ENCODE results near the gene LRSAM1. TPM values are rescaled to one million over a fixed set of nuclear protein-coding genes. Genes with fewer than 3 reads are reported as not detected.
A peak's percentile ranks its signal among the peaks of the same experiment; 100 is the strongest.

The LRSAM1 gene
- total and polyA plus RNA-seq, 2 of the 8 experiments (the other 6 are each of a cell fraction or from before 2014, with no cell fraction given), result 9.7 to 18.3 TPM

GRCh38 chr9:127546125-127546832 is 95.0 kb downstream of the LRSAM1 start:
- Histone ChIP-seq H3K14ac (ENCODE audit: insufficient read length) (no peak overlapping the region), H3K56ac (replicated peaks; ENCODE audit: insufficient read length, low read depth, low read length) (no peak overlapping the region), H3K4me3 (ENCODE audit: extremely low read depth in 1 of 4, insufficient read depth in 2 of 4, low read depth in 3 of 4, low read length in 4 of 4) (no peak overlapping the region), H3K9me3 (ENCODE audit: insufficient read depth in 2 of 2, low read depth in 1 of 2, low read length in 1 of 2) (no peaks in the 10 kb centered on the region), H3K18ac (ENCODE audit: extremely low read depth, low read length) (no peak overlapping the region), H2AK5ac (ENCODE audit: low read depth, low read length) (no peak overlapping the region), H3K27me3 (replicated peaks in 1 of 4; ENCODE audit: control insufficient read depth in 3 of 4, extremely low read depth in 1 of 4, insufficient read depth in 3 of 4, low read length in 3 of 4) (no peaks in the 10 kb centered on the region), H2AFZ (ENCODE audit: low read length) (no peak overlapping the region), H2BK12ac (ENCODE audit: low read depth, low read length) (peak overlapping the region; percentile 27; the same call in 1 of the 2 replicates), H3K23me2 (ENCODE audit: low read depth, low read length) (peaks cover 2% of the 10 kb centered on the region; the same call in 1 of the 2 replicates), H2BK5ac (ENCODE audit: low read depth, low read length) (peak overlapping the region; percentile 56; the same call in 1 of the 2 replicates), H3K4me2 (ENCODE audit: insufficient read depth in 1 of 2, low read depth in 2 of 2, low read length in 2 of 2) (no peak overlapping the region), H4K8ac (ENCODE audit: extremely low read depth, insufficient read depth, low read length) (peak overlapping the region; percentile 31; the same call in 1 of the 2 replicates), H3K4ac (replicated peaks; ENCODE audit: insufficient read length, low read depth, low read length) (peak overlapping the region; percentile 83), H3K79me1 (ENCODE audit: low read depth, low read length) (peaks cover 27% of the 10 kb centered on the region), H3K36me3 (ENCODE audit: control insufficient read depth in 2 of 4, insufficient read depth in 4 of 4, low read length in 3 of 4) (no peaks in the 10 kb centered on the region), H2BK15ac (ENCODE audit: low read length) (no peak overlapping the region), H4K20me1 (replicated peaks in 1 of 2; ENCODE audit: control insufficient read depth in 1 of 2, insufficient read depth in 2 of 2, low read length in 2 of 2) (peaks cover 5 to 21% of the 10 kb centered on the region in 2 experiments), H3K23ac (ENCODE audit: insufficient read length) (no peak overlapping the region), H3K79me2 (ENCODE audit: control insufficient read depth in 1 of 2, insufficient read depth in 2 of 2, low read length in 2 of 2) (peaks cover 0 to 30% of the 10 kb centered on the region in 2 experiments; a peak in 2 of 4 replicates), H3K4me1 (replicated peaks in 1 of 4; ENCODE audit: control insufficient read depth in 3 of 4, insufficient read depth in 4 of 4, low read length in 3 of 4) (peaks cover 0 to 18% (median 6%) of the 10 kb centered on the region in 4 experiments; a peak in 5 of 7 replicates), H4K5ac (ENCODE audit: insufficient read length, low read depth, low read length) (no peak overlapping the region), H4K91ac (replicated peaks; ENCODE audit: insufficient read length, low read length) (no peak overlapping the region), H3K9ac (replicated peaks in 1 of 4; ENCODE audit: extremely low read depth in 1 of 4, low read depth in 3 of 4, low read length in 3 of 4) (no peak overlapping the region), H3K27ac (ENCODE audit: low read depth, low read length) (no peak overlapping the region), H2BK120ac (replicated peaks; ENCODE audit: low read depth, low read length) (no peak overlapping the region), H2BK20ac (ENCODE audit: low read length) (no peak overlapping the region)
- TF ChIP-seq CHD2 (IDR thresholded peaks at IDR 0.05; ENCODE audit: low read length) (no peak), NRF1 (IDR thresholded peaks at IDR 0.05; ENCODE audit: low read depth, low read length) (no peak)
- DNase-seq (ENCODE audit: low read depth in 1 of 2, low spot score in 2 of 2) (no peak), FAIRE-seq (no peak)
- WGBS, 2 experiments (ENCODE audit: extremely low coverage in 1 of 2, insufficient coverage in 1 of 2, insufficient read length in 1 of 2, insufficient replicate concordance in 2 of 2, low coverage in 1 of 2, low lambda C conversion rate in 2 of 2, missing lambda C conversion rate in 1 of 2), result 92% methylated on average over 14 of the region's 14 CpGs; no CpG with 5 or more reads in 1 of the 2 experiments
- ChIA-PET POLR2A (ENCODE audit: partially characterized antibody) (no interaction called here), CTCF (ENCODE audit: partially characterized antibody) (interaction anchor here (0.8 to 3.3 kb wide), 3 partner anchors 12 to 21 kb away, joined by 3 to 22 read pairs (median 8); no protein-coding TSS in a partner anchor)

Measured in H1 (cell line).